SKM-1 treated with dmso at 0.1 percent for 144 hours (cell line): Measurements from ENCODE around the gene BIN2.
"Not testable (repeated sequence)": the region's sequence is repeated elsewhere in the genome, so short reads cannot be mapped to it uniquely, and the experiment has no call there.

Source experiments
- DNase-seq: peaks from one replicate; lab custom pipeline; 2025; ENCODE audit not compliant: unreplicated experiment; lab: John Stamatoyannopoulos, UW

The BIN2 gene

DNA sequence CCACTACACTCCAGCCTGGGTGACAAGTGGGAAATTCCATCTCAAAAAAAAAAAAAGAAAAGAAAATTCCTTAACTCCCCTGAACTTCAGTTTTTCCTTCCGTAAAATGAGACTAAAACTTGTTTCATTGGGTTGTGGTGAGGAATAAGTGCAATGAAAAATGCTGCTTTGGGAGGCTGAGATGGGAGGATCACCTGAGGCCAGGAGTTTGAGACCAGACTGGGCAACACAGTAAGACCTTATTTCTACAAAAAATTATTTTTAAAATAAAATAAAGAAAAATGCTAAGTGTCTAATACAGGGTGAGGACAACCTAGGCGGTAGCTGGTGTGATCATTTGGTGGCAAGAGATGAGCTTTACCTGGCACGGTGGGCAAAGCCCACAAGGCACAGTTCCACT is 60.6 kb downstream of the BIN2 start:
- no peak for DNase-seq

DNA sequence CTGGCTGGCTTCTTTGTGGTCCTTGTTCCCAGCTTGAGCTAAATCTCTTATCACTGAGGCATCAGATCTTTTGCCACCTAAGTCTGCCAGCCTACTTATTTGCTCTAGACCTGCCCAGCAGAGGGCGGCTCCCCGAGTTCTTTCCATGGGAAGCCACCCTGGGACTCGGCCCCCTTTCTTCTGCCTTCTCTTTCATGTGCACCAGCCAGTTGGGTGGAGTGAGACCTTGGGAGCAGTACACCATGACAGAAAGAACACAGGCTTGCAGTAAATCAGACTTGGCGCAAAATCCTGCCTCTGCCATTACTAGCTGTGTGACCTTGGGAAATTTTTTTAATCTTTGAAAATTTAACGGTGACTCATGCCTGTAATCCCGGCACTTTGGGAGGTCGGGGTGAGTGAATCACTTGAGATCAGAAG is 61.2 kb downstream of the BIN2 start:
- DNase-seq, result peak; percentile 16

DNA sequence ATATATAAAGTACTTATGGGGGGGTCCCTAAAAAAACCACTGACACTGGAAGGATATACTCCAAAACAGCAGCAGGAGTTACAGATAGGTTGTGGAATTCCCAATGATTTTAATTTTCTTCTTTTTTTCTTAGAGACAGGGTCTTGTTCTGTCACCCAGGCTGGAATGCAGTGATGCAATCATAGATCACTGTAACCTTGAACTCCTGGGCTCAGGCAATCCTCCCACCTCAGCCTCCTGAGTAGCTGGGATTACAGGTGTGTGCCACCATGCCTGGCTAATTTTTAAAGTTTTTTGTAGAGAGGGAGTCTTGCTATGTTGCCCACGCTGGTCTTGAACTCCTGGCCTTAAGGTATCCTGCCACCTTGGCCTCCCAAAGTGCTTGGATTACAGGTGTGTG is 64.4 kb downstream of the BIN2 start:
- not testable (repeated sequence) for DNase-seq

DNA sequence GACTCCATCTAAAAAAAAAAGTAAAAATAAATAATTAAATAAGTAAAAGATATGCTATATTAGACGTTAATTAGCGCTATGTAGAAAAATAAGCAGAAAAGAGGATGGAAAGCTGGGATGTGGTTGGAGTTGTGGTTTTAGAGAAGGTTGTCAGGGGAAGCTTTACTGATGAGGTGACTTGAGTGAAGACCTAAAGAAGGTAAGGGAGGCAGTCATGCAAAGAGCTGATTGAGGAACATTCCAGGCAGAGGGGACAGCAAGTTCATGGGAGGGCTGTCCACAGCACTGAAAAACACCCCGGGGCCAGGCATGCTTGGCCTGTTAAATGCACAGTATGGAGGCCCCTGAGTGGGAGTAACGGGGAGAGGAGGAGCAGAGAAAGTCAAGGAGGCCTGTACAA is 69.4 kb downstream of the BIN2 start:
- DNase-seq, result no peak

DNA sequence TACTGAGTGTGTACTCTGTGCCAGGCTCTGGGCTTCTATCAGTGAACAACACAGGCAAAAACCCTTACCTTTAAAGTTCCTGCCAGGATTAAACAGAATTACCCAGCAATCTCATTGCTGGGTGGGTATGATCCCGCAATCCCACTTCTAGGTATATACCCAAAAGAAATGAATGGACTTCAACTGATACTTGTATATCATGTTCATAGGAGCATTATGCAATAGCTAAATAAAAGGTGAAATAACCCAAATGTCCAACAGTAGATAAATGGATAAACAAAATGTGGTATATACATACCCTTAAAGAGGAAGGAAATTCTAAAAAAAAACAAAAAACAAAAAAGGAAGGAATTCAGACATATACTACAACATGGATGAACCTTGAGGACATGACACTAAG is 70.7 kb downstream of the BIN2 start:
- DNase-seq, result no peak

DNA sequence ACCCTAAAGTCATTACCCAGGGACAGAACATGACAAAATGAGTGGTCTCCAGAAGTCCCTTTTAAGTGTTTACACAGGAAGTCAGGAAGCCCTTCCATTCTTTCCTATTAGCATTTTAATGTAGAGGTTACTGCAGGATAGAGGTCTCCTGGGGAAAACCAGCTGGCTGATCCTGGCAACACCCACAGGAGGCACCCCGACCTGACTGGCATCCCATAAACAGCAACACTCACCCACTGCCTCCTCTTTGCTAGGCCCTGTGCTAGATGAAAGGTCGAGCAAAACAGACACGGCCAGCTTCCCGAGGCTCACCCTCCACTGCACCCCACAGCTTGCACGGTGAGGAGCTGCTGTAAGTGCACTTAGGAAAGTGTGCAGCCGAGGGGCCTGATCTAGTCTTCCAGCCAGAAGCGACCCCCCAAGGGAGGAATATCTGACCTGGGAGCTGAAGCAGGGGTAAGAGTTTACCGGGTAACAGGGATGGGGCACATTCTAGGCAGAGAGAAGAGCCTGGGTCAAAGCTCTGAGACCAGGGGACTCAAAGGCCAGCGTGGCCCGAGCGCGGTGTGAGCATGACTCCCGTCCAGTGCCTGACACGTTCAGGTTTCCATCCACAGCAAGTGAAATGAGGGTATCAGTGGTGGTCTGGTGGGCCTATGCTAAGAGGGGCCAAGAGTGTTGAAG is 76.3 kb downstream of the BIN2 start:
- DNase-seq, result no peak

DNA sequence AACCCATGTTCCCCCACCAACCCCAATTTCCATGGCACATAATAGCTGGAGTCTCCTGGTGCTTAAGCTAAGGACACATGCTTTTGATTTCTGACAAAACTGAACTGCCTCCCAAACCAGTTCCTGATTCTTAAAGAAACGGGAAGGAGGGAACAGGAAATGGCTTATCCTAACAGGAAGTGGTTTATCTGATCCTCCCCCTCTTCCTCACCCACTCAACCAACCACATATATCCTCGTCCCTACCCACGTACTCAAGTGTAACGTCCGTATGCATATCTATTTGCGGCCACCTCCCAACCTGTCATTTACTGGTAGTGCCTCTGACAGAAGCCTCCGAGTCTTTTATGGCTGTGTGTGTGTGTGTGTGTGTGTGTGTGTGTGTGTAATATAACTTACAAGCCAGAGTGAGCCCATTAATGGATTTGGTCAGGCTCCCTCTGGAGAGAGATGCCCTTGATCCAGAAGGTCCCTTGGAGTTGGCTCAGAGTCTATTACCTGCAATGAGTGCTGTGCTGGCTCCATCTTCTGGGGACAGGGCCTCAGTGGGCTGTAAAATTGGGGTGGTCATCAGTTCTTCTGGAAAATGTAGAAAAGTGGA is 77.6 kb downstream of the BIN2 start:
- DNase-seq, result peak; percentile 67

DNA sequence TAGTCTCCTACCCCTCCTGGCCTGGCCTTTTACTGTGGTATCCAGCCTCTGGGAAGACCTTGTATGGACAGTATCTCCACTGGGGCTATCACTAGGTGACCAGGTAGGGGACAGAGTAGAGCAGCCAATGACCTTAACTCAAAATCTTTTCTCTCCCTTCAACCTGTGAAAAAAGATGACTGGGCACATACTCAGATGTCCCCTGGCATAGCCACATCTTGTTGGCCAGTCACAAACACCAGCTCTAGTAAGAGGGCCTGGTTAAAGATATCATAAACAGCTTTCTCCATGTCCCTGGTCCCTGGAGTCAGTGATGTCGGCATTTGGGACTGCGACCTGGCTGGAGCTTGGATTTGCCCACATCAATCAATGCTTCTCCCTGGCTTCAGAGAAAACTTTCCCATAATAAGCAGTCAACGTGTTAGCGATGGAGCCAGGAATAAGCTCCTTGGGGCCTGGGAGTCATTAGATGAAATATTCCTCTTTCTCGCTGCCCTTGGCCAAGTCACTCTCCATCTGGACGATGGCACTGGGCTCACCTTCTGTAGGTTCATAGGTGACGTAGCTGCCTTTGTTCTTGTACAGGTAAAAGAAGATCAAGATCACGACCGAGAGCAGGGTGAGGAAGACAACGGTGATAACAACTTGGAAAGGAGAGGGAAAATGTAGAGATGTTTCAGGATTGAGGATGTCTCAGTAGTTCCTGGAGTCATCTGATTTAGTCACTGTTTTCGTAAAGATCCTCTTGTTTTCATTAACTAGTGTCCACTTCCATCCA is 78.3 kb downstream of the BIN2 start:
- no peak for DNase-seq

DNA sequence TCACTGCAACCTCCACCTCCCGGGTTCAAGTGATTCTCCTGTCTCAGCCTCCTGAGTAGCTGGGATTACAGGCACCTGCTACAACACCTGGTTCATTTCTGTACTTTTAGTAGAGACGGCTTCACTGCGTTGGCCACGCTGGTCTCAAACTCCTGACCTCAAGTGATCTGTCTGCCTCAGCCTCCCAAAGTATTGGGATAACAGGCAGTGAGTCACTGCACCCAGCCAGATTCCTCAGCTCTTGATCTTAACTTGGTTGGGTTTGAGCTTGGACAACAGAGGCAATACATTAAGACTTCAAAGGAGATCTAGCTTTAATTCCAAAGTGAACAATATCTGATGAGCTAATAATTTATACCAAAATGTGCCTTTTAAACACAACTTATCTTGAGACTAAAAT is 79.7 kb downstream of the BIN2 start:
- no peak for DNase-seq

DNA sequence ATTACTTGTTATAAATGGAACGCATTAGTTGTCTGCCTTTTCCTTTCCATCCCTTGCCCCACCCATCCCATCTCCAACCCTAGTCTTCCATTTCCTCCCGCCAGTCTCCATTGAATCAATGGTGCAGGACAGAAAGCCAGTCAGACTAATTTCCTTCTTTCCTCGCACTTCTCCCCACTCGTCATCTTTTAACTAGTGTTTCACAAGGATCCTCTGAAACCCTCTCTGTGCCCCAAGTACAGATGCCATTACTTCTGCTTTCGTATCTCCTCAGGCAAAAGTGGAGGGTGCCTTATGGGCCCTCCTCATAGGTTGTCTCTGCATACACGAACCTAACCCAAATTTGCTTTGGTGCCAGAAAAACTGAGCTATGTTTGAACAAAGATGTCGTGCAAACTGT is 81.1 kb downstream of the BIN2 start:
- peak; percentile 15 for DNase-seq

DNA sequence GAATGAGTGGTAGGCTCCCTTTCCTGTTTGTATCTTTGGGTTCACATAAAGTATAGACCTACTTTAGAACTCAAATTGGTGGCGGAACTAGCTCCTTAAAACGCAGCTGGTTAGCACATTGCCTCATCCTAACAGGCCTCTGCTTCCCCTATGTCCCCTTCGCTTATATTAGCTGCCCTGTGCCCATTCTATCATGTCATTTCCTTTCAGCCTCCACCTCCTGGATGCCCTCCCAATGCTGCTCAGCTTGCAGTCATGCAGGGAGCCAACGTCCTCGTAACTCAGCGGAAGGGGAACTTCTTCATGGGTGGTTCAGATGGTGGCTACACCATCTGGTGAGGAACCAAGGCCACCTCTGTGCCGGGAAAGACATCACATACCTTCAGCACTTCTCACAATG is 81.9 kb downstream of the BIN2 start:
- peak; percentile 11 for DNase-seq

DNA sequence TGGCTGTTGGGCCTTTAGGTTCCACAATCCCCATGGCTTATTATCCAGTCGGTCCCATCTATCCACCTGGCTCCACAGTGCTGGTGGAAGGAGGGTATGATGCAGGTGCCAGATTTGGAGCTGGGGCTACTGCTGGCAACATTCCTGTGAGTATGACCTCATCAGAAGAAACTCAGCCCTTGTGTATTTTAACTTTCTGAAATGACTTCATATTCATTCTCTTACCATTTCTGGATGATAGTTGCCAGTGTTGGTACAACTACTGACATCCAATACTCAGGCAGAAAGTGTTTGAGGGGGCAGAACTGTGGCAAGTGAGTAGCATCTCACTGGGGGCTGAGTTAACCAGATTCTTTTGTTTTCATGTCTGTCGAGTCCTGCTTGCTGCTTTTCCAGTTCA is 83.0 kb downstream of the BIN2 start:
- no peak for DNase-seq

DNA sequence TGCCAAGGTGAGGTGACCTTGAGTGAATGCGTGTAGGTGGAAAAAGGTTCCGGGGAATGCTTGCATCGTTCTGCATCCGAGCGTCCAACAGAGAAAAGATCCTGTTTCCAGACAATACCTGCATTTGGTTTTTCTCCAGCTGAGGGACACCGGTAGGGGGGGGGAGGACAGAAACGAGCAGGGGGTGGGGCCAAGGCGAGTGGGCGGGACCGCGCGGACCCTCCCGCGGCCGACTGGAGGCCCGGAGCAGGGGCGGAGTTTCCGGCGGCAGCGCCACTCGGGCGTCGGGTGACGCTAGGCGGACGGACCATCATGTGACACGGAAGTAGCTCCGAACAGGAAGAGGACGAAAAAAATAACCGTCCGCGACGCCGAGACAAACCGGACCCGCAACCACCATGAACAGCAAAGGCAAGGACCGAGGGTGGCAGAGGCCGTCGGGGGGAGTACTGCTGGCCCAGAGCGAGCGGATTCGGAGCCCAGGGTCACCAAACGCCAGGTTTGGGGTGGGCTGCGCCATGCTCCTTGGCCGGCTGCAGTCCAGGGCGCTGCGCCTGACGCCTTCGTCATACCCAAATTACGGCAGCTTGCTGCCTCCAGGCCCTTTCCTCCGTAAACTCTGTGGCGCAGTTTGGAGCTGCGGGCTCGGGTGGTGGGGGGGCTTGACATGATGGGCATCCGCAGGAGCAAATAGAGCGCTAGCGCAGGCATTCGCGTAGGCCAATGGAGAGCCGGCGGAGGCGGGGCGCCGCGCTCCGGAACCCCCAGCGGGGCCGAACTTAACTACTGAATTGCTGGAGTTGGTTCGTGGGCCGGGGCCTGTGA is 85.3 kb downstream of the BIN2 start, which contains the start of gene DAZAP2:
Gene DAZAP2 (plus strand): TSS at position 317 of the 825 bp plus-strand sequence. CDS start 82 bp downstream, at position 399.
- DNase-seq, result peak; percentile 68

DNA sequence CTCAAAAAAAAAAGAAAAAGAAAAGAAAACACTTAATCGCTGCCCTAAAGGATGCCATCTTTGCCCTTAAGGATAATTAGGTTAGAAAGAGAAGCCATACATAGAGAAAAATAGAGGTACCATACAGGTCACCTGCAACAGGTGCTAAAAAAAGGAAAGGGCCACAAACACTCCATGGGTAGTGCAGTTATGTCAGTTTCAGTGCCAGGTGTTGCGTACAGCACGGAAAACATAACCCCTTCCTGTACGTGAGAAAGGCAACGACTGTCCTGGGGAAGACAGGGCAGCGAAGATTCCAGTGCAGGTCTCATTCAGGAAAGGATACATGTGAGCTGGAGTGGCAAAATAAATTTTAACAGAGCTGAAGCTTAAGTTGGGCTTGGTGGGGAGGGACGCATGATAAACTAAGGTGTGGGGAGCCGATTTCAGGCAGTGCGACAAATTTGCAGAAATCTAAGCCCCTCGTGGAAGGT is 85.9 kb downstream of the BIN2 start:
- DNase-seq, result no peak

DNA sequence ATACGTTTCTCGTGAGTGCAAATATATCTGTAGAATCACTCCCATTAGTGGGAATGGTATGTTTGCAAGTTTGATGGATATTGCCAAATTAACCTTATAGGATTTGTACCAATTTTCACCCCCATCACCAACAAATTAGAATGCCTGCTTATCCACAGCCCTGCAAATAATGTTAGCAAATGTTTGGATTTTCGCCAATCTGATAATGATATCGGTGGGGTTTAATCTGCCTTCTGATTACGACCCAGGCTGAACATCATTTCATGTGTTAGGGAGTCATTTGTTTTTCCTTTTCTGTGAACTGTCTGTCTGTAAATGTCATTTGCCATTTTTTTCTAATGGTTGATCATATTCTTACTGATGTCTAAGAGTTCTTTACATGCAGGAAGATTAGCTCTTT is 89.4 kb downstream of the BIN2 start:
- no peak for DNase-seq

DNA sequence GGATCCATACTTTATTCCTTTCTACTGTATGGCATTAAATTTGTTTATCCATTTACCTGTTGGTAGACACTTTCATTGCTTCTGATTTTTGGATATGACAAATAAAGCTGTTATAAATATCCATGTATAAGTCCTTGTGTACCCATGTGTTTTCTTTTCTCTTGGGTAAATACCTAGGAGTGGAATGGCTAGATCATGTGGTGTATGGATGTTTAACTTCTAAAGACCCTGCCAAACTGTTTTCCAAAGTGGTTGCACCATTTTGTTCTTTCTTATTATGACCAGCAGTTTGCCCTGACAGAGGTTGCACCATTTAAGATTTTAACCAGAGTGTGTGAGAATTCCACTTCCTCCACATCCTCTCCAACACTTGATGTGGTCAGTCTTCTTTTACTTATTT is 91.3 kb downstream of the BIN2 start:
- no peak for DNase-seq
